HG03097 (cell line): ENCODE data around the gene MFSD6.
"Not testable (repeated sequence)": the region's sequence is repeated elsewhere in the genome, so short reads cannot be mapped to it uniquely, and the experiment has no call there.

Source experiments
- ATAC-seq: cut with Tn5 transposase; IDR thresholded peaks from one replicate; pipeline ENCODE4 v1.9.1; 2021; ENCODE audit not compliant: unreplicated experiment, low FRiP score

The MFSD6 gene

DNA sequence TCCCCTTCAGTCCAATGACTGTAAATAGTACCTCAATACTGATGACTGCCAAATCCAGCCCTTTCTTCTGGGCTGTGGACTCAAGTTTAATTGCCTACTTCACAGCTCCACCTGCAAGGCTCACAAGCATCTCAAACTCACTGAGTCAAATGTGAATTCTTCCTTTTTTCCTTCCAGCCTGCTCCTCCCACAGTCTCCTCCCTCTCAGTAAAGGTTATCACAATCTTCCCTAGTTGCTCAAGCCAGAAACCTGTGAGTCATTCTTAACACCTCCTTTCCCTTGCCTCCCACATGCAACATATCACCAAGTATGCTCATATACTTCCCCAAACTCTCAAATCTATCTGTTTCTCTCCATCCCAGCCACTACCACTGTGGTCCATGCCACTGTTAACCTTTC is 3.7 kb upstream of the MFSD6 start:
- no peak for ATAC-seq

GRCh38 chr2:190405070-190405469 is 3.1 kb upstream of the MFSD6 start:
- ATAC-seq, result no peak

GRCh38 chr2:190405995-190406394 is 2.2 kb upstream of the MFSD6 start:
- ATAC-seq, result no peak

DNA sequence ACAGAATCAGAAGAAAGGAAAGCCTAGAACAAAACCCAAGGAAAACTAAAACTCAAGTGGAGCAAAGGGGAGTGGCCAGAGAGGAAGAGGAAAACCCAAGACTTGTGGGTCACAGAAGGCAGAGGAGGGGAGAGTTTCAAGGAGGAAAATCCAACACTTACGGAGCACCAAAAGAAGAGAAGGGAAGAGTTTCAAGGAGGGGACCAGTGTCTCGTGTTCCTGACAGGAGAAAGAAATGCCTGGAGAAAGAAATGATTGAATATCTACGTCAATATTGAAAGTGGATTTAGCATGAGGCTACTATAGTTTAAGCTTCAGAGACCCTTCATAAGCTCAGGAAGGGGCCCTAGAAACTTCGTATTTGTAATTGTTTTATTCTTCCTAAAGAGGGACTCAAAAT is 1.4 kb upstream of the MFSD6 start:
- ATAC-seq, result no peak

DNA sequence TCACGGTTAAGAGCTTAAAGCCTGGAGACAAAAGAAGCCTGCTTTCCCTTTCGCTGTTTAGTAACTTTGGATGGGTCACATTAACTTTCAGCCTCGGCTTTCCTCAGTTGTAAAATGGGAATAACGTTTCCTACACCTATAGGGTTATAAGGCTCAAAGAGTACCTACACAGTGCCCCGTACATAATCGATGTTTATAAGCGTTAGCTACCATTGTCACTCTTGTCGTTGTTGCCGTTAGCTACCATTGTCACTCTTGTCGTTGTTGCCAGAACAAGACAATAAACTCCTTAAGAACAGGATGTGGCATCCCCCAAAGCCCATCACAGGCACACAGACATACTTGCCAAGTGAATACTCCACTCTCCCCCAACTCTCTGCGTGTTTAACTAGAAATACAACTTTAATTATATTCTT is 901 bp upstream of the MFSD6 start:
- no peak for ATAC-seq

- peak; percentile 52 for ATAC-seq
Measured at GRCh38 chr2:190408538-190409271, 550 bp downstream of the MFSD6 start.

DNA sequence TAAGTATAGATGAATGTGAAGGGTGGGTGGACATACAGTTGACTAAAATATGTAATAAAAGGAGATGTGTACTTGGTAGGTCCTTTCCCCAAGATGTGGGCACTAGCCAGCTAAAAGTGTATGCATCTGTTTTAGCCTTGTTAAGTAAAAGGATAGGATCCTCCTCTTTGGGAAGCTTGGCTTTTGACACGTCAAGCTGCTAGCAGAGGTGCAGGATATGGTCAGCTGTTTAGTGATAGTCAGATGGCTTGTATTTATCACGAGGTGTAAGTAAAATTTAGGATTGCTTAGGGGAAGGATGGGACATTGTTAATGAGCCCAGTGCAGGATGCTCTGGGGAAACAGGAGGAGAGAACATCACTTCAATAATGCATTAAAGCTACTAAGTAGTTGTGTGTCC is 1.5 kb downstream of the MFSD6 start:
- no peak for ATAC-seq

DNA sequence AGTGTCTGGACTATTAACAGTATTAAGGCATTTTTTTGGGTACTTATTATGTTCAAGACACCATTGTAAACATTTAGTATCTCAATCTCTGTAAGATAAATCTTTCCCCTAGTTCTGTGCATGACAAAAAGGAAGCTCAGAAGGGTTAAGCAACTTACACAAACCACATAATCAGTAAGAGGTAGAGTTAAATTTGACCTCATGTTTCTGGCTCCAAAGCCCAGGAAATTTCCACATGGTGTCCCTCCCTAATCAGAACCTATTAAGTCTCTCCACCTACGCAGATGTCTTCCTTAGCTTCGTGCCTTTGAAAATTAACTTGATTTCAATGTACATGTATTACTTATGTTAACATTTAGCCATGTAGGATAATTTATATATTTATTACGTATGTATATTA is 2.0 kb downstream of the MFSD6 start:
- ATAC-seq, result no peak

- no peak for ATAC-seq
Measured at GRCh38 chr2:190412966-190413365, 4.8 kb downstream of the MFSD6 start.

DNA sequence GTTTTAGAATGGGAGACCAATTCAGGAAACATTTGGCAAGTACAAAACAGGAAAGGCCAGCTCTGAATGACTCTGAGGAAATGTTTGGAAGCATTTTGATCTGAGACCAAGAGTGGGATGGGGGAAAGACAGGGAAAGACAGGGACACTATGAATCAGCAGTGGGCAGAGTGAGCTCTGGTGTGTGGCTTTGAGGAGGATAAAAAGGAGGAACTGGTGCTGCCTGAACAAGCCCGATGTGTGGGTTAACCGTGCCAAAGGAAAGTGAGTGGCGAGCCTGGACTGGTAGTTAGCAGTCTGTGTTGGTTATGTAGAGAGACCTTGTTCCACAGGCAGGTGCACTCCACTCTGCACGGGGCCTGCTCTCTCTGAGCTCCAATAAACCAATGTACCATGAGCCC is 5.3 kb downstream of the MFSD6 start:
- ATAC-seq, result no peak

- no peak for ATAC-seq
Measured at GRCh38 chr2:190415251-190415650, 7.1 kb downstream of the MFSD6 start.

DNA sequence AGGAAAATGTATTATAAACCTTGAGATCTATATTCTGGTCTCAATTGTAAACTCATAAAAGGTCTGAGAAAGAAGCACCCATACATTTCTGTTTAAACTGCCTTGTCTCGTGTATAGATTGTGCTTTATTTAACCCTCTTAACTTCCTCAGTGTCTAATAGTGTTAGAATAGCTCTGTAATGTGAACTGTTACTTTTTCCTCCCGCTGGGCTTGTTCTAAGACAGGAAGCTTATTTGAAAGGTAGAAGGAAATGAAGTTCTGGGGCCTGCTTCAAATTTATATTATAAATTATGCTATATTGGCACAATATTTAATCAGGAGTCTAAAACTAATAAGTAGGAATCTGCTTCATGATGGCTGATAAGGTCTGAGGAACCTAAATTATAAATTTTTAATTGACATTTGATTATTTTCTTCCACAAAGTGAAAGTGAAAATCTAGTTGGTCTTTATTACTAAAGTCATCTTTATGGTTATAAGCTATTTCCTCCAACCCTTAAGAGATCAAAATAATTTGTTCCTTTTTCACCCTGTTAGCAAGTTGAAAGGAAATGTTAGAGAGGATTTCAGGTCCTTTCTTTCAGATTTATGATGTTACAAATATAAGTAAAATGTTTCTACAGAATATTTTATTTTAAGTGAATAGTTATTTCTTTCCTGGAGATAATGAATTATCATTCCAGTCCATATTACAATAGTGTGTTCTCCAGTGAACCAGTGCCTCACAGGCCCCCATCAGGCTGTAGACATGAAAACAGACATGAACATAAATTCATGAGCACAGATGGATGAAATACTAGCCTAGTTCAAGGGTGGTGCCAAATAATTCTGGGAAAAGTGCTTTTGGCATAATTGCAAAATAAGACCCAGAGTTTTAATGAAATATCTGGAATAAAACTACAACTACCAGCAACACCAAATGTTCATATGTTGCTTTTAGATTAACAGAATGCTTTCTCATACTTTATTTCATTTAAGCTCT is 7.9 kb downstream of the MFSD6 start:
- no peak for ATAC-seq

- no peak for ATAC-seq
Measured at GRCh38 chr2:190417045-190417842, 9.1 kb downstream of the MFSD6 start.

DNA sequence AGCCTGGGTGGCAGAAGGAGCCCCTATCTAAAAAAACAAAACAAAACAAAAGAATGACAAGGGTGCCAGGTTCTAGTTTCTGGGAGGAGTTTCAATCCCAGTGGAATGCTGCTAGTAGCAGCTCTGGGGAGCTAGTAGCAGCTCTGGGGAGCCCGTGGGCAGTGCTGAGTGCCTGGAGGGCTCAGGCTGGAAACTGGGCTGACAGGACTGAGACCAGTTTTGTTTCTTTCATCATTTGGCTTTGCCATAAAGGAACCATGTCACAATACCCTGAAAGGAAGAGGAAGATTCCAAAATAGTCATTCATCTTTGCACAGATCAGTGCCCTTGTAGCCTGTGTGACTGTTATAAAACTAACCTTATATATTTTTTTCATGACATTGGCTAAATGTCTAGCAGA is 10.6 kb downstream of the MFSD6 start:
- no peak for ATAC-seq

GRCh38 chr2:190420801-190421200 is 12.6 kb downstream of the MFSD6 start:
- ATAC-seq, result no peak

- ATAC-seq, result no peak
Measured at GRCh38 chr2:190425221-190425866, 17.2 kb downstream of the MFSD6 start.

GRCh38 chr2:190425883-190426658 is 17.9 kb downstream of the MFSD6 start:
- no peak for ATAC-seq

- ATAC-seq, result not testable (repeated sequence)
Measured at GRCh38 chr2:190430866-190431265, 22.7 kb downstream of the MFSD6 start.

DNA sequence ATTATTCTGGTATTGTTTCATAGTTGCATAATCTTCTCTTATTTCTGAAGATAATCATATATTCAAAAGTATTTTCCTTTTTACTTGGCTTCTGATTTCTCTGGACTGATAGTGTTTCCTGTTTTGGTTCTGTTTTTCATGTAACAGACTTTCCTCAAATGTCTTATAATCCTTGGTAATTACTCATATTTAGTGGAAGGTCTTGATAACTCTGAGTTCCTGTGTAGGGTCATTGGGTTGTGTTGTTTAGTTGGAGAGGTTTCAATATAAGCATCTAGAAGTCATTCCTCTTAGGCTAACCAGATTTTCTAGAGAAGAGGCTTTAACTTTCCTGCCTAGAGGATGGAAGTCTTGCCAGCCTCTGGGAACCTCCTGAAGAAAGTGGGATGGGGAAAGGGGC is 23.8 kb downstream of the MFSD6 start:
- ATAC-seq, result no peak
